Measurements from ENCODE around the gene C1QTNF6.
"Not testable (repeated sequence)": the region's sequence is repeated elsewhere in the genome, so short reads cannot be mapped to it uniquely, and the experiment has no call there.

The C1QTNF6 gene

DNA sequence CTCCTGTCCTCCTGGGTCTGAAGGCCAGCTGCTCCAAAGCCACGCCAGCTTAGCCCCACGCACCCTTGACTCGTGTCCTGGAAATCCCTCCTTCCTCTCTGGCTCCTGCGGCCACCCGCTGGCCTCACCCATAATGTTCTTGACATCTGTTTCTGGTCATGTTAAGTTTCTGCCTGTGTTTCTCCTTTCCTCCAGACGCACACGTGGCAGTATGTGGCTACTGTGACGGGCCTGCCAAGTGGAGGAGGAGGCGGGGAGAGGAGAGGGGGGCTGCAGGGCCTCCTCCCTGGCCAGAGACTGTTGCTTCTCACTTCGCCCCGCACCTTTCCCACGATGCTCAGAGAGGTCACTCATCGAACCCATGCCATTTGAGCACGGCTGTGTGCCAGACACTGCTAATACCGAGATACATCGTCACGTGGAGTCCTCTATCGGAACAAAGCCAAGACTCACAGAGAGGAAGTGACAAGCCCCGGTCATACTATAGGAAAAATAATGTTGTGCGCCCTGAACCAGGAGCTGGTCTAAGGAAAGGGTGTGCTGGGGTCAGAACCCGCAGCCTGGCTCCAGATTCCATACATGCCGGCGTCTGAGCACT lies 11.5 kb downstream of the C1QTNF6 start:
- DNase-seq (ENCODE audit: low read depth) = no peak

DNA sequence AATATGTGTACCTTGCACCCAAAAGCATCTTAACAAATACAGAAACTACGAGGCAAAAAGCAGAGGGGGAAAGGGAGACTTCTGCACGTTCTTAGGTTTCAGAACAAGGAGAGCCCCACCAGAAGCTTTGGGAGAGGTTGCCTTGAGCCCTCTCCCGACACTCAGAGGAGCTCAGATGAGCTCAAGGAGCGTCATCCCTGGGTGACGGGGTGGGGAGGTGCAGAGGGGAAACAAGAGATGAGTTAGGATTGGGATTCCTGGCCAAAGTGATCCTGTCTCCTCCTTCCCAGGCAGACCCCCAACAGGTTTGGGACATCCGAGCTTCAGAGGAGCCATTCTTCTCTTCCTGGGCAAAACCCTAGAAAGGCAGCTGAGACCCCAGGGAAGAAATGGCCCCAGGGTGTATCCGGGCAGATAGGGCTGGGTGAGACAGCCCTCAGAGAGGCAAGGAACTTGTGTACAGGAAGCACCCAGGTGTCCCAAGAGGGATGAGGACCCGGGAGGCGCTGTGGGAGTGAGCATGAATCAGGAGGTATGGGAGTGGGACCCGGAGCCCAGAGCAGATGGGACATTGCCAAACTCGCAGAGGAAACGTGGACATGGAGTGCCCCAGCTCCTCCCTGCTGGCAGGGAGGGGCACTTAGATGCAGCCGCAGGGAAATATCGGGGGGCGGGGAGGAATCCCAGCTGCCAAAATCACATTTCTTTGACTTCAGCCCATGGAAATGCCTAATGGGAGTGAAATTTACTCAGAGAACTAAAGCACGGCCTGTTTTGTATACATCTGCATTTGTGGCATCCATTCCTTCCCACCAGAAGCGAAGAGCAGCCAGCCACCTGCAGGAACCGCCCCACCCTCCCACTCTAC lies 12.4 kb downstream of the C1QTNF6 start:
- no peak for DNase-seq (ENCODE audit: low read depth)

DNA sequence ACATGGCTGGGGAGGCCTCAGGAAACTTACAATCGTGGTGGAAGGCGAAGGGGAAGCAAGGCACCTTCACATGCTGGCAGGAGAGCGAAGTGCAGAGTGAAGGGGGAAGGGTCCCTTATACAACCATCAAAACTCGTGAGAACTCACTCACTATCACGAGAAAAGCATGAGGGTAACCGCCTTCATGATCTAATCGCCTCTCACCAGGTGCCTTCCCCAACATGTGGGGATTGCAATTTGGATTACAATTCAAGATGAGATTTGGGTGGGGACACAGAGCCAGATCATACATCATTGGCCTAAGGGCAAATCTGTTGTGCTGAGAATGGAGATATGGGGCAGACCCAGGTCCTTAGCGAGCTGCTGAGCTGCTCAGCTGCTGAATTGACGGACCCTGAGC lies 13.1 kb downstream of the C1QTNF6 start:
- DNase-seq (ENCODE audit: low read depth) = no peak

DNA sequence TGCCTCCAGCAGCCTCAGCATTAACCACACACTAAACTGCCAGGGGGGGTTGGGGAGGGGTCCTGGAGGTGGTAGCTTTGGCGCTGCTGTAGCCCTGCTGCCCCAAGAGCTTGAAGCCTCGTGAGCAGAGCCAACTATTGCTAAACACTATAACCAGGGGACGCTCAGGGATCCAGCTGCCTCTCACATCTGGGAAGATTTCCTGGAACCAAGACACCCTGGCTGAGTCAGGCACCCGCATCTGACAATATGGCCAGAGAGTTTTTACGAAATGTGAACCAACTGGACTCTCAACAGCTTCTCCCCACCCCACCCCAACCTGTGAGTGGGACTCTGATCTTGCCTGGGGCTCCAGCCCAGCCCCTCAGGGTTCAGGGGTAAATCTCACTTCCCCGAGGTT lies 14.3 kb downstream of the C1QTNF6 start:
- no peak for DNase-seq (ENCODE audit: low read depth)

DNA sequence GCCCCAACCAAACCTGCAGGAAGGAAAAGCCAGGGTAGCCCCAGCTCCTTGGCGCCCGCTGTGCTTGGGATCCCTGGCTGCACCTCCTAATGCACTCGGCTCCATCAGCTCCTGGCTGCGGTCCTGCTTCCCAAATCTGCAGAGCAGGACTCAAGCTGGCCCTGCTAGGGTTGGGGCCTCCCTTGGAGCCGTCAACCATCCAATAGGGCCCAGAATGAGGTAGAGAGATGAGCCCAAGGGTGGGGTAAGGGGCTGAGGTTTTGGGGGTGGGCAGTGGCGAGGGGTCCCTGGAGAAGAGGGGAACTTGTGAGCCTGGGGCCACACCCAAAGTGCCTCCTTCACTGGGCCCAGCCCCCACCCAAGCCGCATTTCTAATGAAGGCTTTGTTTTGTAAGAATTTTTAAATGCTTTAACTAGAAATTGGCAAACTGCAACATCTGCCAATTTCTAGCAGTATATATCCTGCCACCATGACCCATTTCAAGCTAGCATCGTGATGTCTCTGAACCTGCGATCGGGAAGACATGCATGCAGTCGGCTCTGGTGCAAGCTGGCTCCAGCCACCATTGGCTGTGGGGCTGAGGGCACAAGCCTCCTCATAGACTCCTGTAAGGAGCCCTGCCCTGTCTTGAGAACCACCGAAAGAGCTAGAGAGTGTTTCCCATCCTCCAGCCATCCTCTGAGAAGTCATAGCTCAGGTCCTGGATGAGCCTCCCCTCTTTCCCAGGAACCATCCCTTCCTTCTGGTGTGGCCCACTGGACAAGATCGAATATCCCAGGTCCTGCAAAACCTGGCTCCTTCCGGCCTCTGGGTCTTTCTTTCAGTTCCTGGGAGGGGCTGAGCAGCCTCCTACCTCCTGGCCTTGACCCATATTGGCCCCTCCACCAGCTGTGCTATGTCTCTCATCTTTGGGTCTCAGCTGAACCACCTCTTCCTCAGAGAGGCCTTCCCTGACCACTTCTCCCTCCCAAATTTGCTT lies 15.5 kb downstream of the C1QTNF6 start:
- DNase-seq (ENCODE audit: low read depth) = no peak

DNA sequence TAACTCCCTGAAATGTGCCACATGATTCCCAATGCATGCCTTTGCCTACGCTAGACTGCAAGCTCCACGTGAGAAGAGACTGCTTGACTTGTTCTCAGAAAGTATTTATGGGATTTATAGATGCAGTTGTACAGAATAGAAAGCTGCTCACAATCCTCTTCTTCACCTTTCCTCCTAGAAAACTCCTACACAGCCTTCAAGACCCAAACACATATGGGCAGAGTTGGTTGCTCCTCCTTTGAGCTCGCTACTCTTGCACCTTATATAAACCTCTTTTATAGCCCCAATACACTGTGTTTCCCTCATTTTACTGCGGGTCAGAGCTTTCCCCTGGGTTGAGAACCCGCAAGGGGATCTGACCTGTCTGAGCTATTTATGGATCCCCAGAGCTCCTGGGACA lies 16.4 kb downstream of the C1QTNF6 start:
- no peak for DNase-seq (ENCODE audit: low read depth)

DNA sequence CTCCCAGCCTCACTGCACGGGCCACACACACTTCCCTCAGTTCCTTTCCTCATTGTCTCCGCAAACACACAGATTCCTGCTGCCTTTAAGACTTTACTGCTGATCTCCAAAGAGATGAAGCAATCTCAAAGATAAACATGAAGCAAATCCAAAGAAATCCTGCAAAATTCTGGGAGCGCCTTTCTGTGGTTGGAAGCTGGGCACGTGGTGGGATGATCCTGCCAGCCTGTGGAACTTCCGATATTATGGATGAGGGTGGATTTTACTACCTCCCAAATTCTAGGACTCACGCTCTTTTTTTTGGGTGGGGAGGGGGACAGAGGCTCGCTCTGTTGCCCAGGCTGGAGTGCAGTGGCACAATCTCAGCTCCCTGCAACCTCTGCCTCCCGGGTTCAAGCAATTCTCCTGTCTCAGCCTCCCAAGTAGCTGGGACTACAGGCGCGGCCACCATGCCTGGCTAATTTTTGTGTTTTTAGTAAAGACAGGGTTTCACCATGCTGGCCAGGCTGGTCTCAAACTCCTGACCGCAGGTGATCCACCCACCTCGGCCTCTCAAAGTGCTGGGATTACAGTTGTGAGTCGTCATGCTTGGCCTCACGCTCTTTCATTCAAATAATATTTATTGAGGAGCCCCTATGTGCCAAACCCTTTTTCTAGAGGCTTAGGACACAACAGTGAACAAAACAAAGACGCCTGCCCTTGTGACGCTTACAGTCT lies 17.2 kb downstream of the C1QTNF6 start:
- not testable (repeated sequence) for DNase-seq (ENCODE audit: low read depth)

DNA sequence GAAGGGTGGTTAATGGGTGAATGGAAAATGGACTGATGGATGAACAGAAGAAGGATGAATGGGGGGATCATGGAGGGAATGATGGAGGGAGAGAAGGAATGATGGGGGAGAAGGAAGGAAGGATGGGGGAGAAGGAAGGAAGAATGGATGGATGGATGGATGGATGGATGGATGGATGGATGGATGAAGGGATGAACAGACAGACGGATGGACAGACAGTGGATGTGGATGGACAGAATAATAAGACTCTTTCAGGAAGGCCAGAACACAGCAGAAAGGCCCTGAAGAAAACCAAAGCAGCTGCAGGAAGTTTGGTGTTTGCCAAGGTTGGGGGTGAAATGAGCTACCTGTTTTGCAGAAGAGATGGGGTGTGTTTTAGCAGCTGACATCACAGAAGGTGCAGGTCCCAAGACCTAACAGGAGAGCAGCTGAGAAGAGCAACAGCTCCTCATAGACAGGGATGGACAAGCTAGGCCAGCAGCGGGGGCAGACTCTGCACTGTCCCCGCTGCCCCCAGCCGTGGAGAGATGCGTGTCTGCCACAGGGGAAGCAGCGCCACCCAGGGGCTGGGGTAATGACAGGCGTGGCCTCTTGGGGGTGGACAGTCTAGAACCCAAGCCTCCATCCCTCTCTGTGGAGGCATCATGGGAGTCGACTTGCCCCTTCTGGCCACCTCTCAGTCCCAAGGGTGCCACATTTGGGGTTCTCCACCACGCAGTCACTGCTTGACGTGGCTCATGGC lies 17.9 kb downstream of the C1QTNF6 start:
- DNase-seq (ENCODE audit: low read depth) = no peak

DNA sequence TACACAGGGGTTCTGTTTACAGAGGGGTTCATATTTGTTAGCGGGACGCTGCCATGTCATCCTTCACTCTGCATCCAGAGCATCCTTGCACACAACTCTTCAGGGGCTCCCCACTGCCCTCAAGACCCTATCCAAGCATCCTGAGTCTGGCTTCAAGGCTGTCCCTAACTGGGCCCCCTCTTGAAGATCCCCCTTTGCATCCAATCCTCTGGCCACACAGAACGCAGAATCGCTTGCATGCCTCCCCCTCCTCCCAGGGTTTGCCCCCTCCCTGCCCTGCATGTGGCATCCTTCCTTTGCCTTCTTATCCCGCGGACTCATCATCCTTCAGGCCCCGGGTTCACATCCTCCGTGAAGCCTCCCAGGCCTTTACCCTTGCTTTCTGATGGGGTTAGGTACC lies 18.6 kb downstream of the C1QTNF6 start:
- no peak for DNase-seq (ENCODE audit: low read depth)

DNA sequence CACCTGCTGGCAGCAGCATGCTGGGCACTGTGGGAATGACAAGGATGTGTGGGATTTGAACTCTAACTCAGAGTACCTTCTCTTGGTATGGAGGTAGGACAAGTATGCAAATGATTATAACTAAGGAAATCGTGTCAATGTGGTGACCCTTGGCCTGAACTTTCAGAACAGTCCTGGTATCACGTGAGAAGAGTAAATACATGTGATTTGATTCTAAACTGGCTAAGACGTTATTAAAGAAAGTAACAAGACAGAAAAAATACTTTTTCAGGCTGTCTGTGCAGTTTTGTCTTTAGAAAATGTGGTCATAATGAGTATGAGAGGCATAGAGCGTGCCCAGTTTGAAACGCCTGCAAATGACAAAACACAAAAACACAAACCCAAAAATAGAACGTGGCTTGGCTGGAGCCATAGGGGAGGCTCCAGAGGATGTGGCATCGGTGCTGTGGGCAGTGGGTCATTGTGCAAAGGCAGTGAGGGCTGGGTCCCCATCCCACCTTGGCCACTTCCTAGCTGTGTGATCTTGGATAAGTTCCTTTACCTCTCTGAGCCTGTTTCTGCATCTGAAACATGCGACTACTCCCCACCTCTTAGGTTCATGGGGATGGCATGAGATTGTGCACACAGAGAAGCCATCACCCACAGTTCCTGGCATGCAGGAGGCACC lies 19.9 kb downstream of the C1QTNF6 start:
- no peak for DNase-seq (ENCODE audit: low read depth)

DNA sequence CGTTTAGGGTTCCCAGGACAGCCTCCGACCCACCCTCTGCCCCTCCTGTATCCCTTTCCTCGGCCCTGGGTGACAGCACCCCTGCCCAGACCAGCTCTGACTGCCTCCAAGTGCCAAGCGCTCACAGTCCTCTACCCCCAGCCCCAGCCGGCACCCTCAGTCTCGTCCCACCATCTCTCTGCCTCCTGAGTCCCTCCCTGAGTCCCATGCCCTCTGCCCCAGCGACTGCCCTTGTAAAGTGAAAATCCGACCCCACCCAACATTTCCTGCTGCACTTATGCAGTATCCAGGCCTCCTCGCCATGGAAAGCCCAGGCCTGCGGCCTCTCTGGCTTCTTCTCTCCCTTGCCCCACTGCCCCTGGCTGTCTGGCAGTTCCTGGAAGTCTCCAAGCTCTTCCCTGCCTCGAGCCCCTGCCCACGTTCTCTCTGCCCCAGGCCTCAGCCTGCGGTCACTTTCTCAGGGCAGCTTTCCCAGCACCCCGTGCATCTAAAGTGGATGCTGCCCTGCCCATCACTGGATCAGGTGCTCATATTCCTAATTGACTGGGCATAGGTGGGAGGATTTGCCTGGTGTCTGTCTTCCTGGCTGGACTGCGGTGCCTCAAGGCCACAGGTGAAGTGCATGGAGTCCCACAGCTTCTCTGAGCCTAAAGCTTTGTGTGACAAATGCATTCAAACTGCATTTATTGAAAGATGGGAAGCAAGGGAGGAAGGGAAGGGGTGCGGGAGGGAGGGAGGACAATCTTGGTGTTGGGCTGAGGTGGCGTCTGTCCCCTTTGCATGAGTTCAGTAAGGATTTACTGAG lies 20.7 kb downstream of the C1QTNF6 start:
- no peak for DNase-seq (ENCODE audit: low read depth)

DNA sequence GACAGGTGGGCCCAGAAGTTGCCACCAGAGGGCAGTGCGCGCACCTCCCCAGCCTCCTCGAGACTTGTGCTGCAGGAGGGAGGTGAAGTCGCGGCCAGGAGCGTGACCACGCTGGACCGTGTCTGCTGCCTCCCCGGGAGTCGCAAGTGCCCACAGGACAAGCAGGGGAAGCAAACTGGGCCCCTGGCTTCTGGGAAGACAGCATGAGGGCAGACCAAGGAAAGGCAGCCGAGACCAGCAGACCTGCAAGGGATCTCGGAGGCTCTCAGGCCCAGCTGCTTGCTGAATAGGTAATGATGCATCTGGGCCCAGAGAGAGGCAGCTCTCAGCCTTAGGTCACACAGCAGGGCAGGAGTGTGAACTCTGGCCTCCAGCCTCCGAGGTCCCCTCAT lies 21.4 kb downstream of the C1QTNF6 start:
- peak; percentile 29 for DNase-seq (ENCODE audit: low read depth)

DNA sequence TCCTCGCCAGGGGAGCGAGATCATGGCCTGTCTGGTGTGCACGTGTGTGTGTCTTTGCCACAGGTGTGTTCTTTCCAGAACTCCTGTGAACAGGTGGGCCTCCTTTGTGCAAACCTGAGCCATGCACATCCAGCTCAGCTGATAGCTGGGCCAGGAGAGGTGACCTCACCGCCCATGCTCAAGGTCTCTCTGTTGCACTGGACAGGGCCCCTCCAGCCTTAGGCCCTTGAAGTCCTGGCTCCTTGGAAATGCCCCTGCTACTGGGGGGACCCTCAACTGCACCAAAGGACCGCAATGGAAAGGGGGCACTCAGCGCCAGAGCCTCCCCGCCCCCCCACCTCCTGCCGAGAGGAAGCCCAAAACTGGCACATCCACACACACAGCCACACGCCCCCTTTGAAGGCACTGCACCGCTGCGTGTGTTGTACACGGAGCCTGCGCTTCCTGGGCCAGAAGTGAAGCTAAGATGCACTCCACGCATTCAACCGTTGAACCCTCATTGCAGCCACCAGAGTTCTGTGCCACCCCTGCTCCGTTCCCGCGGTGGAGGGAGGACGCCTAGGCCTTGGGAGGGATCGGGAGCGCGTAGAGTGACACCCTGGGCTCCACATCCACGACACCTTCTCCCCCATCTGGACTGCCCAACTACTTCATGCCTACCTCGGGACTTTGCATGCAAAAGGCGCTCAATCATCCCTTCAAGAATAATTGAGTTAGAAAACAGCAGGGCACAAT lies 21.9 kb downstream of the C1QTNF6 start:
- no peak for DNase-seq (ENCODE audit: low read depth)

DNA sequence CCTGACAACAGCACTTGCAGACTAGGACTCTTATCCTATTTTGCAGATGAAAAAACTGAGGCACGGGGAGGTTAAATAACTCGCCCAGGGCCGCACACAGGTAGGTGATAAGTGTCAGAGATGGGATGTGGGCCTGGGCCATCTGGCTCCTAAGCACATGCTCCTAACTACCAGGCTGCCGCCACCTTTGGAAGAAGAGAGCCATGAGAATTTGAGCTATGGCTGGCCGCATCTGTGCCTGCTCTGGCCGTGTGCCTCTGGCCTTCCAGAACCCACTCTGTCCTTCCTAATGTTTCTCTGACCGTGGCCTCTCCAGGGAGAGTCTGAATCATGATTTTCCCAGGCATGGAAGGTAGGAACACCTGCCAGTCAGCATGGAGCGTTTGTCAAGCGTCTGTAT lies 23.0 kb downstream of the C1QTNF6 start:
- no peak for DNase-seq (ENCODE audit: low read depth)

DNA sequence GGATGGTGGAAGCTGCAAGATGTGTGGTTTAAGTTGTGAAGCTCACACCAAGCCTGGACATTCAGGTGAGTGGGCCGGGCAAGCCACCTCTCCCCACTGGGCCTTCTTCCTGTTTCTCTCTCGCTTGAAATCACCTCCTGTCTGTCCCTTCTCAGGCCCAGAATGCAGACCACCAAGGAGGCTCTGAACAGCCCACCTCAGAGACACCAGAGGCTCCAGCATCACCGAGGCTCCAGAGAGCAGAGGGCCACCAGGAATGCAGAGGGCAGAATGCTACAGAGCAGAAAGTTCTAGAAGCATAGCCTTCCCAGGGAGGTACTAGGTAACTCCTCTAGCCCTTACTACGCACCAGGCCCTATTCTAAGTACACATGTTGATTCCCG lies 23.6 kb downstream of the C1QTNF6 start:
- DNase-seq (ENCODE audit: low read depth) = no peak

DNA sequence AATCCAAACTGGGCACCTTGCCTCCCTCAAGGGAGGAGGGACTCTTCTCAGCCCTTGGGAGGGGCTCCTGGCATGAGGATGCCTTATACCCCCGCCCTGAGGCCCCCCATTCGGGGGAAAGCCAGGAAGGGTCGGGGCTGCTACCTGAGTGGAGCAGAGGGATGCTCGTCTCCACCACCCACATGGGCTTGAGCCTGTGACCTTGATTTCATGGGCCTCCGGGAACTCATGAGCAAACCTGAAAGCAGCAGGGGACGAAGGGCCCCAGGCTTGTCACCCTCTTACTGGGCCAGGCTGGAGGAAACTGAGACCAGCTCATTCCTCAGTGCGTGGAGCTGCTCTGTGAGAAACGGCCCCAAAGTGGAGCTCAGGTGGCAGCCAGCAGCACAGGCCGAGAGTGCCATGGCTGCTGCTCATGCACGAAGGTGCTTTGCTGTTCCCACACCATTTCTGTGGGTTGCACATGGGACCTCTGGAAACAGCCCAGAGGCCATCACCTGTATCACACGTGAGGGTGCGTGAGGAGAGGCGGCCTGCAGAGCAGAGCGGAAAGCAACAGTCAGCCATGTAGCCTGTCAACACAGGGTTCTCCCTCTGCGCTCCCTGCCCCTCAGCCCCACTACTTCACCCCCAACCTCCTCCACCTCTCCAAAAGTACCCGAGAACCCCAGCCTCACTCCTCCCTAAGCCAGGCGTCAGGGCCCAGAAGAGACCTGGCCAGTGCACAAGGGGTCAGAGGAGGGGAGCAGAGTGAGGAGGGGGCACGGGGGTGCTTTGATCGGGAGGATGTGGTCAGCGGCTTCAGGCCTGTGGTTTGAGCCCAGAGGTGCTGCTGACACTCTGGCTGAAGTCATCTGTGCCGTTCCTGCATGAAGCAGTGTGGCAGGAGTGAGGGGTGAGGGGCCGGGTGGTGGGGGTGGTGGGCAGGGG lies 24.2 kb downstream of the C1QTNF6 start:
- DNase-seq (ENCODE audit: low read depth) = no peak

DNA sequence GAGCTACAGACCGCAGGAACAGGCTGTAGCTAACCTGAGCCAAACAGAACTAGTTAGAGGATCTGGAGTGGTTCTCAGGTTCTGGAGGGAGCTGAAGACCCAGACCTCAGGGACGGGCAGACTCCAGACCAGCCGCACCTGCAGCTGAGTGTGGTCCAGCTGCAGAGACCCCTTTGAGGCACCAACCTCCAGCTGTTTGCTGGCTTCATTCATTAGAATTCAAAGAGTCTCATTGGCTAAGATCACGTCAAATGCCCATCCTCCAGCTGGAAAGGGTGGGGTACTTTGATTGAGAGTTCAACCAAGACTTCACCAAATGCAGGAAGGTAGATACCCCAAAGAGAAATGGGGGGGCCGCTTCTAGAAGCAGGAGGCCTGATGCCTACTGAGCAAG lies 25.0 kb downstream of the C1QTNF6 start:
- no peak for DNase-seq (ENCODE audit: low read depth)
